SK-N-SH treated with all-trans-retinoic acid at 6 μM for 48 hours (cell line): ENCODE data around the gene SAPCD2.

Experiments used
- ATAC-seq: fragments of 200-7000 bp; cut with Tn5 transposase; 3 replicates; pipeline ENCODE4 v1.9.1; 2020; ENCODE audit warnings: mild to moderate bottlenecking, moderate library complexity
- ARNTL ChIP-seq: fragments of 450-650 bp; formaldehyde crosslinking; IDR thresholded peaks from 2 replicates; pipeline ENCODE4 v1.5.0; 2020; ENCODE audit warnings: low read depth, mild to moderate bottlenecking, moderate library complexity, borderline replicate concordance
- CREB5 ChIP-seq: fragments of 250-450 bp; sonication (Bioruptor Pico); IDR thresholded peaks from 2 replicates; pipeline ENCODE4 v1.5.1; 2020; ENCODE audit warnings: low read depth, mild to moderate bottlenecking, moderate library complexity
- CSRNP3 ChIP-seq: fragments of 250-450 bp; sonication (Bioruptor Pico); IDR thresholded peaks from 2 replicates; pipeline ENCODE4 v1.5.1; 2021; ENCODE audit warnings: mild to moderate bottlenecking, moderate library complexity
- ESRRG ChIP-seq: fragments of 250-450 bp; sonication (Bioruptor Pico); IDR thresholded peaks from 2 replicates; pipeline ENCODE4 v1.6.1; 2021; ENCODE audit warnings: mild to moderate bottlenecking
- GLIS3 ChIP-seq: fragments of 250-450 bp; sonication (Bioruptor Pico); IDR thresholded peaks from 2 replicates; pipeline ENCODE4 v1.5.0; 2020; ENCODE audit warnings: mild to moderate bottlenecking, moderate library complexity
- ISL1 ChIP-seq: fragments of 250-450 bp; sonication (Bioruptor Pico); IDR thresholded peaks from 2 replicates; pipeline ENCODE4 v2.1.2; 2022; ENCODE audit warnings: mild to moderate bottlenecking, moderate library complexity
- OSR1 ChIP-seq: fragments of 250-450 bp; sonication (Bioruptor Pico); IDR thresholded peaks from 2 replicates; pipeline ENCODE4 v1.8.0; 2022; ENCODE audit warnings: moderate library complexity, mild to moderate bottlenecking, inconsistent platforms
- POU6F1 ChIP-seq: fragments of 250-450 bp; sonication (Bioruptor Pico); IDR thresholded peaks from 2 replicates; pipeline ENCODE4 v1.8.0; 2021; ENCODE audit warnings: low read depth, mild to moderate bottlenecking, moderate library complexity, borderline replicate concordance
- PPARA ChIP-seq: fragments of 250-450 bp; sonication (Bioruptor Pico); IDR thresholded peaks from 2 replicates; pipeline ENCODE4 v1.5.0; 2020; ENCODE audit warnings: mild to moderate bottlenecking, borderline replicate concordance
- SNAI2 ChIP-seq: fragments of 250-450 bp; sonication (Bioruptor Pico); IDR thresholded peaks from 2 replicates; pipeline ENCODE4 v1.5.0; 2020; ENCODE audit warnings: mild to moderate bottlenecking, moderate library complexity
- TOX ChIP-seq: fragments of 250-450 bp; sonication (Bioruptor Pico); IDR thresholded peaks from 2 replicates; pipeline ENCODE4 v1.8.0; 2021; ENCODE audit warnings: mild to moderate bottlenecking, moderate library complexity, borderline replicate concordance
- ZC3H10 ChIP-seq: fragments of 250-450 bp; sonication (Bioruptor Pico); IDR thresholded peaks from 2 replicates; pipeline ENCODE4 v1.5.1; 2021; ENCODE audit warnings: mild to moderate bottlenecking, moderate library complexity
- ZFP3 ChIP-seq: fragments of 250-450 bp; sonication (Bioruptor Pico); IDR thresholded peaks from 2 replicates; pipeline ENCODE4 v1.5.0; 2020; ENCODE audit warnings: mild to moderate bottlenecking, moderate library complexity
- ZNF70 ChIP-seq: fragments of 450-650 bp; formaldehyde crosslinking; IDR thresholded peaks from 2 replicates; pipeline ENCODE4 v1.5.0; 2020; ENCODE audit warnings: mild to moderate bottlenecking, moderate library complexity
- ZNF8 ChIP-seq: fragments of 450-650 bp; formaldehyde crosslinking; IDR thresholded peaks from 2 replicates; pipeline ENCODE4 v1.5.0; 2020; ENCODE audit warnings: mild to moderate bottlenecking, moderate library complexity
- TF ChIP-seq, protein P1 (sequence below): fragments of 250-450 bp; sonication (Bioruptor Pico); IDR thresholded peaks from 2 replicates; pipeline ENCODE4 v1.5.0; 2020; ENCODE audit warnings: mild to moderate bottlenecking, moderate library complexity
- TF ChIP-seq, protein P2 (sequence below): fragments of 250-450 bp; sonication (Bioruptor Pico); IDR thresholded peaks from 2 replicates; pipeline ENCODE4 v1.8.0; 2020; ENCODE audit warnings: mild to moderate bottlenecking, moderate library complexity, borderline replicate concordance

The SAPCD2 gene

DNA sequence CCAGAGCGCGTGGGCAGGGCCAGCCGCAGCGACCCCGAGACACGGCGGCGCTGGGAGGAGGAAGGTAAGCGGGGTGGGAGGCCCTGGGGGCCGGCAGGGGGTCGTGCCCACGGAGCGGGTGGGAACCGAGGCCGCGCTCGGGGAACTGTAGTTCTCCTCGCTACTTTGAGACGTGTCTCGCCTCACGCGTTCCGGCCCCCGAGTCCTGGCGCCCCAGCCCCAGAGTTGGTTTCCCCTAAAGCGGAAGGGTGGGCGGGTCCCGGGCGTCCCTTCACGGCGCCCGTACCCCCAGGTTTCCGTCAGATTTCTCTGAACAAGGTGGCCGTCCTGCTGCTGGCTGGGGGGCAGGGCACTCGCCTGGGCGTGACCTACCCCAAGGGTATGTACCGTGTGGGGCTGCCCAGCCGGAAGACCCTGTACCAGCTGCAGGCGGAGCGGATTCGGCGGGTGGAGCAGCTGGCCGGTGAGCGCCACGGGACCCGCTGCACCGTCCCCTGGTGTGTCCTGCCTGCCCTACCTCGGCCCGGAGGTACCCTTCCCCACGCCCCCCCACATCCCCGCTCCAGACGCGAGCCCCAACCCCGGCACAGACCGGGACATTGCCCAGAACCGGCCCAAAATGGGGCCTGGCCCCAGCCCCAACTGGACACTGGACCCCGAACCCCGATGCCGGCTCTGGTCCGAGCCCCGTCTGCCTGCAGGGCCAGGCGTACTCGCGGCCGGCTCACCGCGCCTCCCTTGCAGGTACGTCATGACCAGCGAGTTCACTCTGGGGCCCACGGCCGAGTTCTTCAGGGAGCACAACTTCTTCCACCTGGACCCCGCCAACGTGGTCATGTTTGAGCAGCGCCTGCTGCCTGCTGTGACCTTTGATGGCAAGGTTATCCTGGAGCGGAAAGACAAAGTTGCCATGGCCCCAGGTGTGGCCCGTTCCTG, 7.7 kb upstream of the SAPCD2 start:
- TF ChIP-seq PPARA (CRISPR knock-in tag): no peak
- TF ChIP-seq ARNTL: no peak
- TF ChIP-seq, protein P1, sequence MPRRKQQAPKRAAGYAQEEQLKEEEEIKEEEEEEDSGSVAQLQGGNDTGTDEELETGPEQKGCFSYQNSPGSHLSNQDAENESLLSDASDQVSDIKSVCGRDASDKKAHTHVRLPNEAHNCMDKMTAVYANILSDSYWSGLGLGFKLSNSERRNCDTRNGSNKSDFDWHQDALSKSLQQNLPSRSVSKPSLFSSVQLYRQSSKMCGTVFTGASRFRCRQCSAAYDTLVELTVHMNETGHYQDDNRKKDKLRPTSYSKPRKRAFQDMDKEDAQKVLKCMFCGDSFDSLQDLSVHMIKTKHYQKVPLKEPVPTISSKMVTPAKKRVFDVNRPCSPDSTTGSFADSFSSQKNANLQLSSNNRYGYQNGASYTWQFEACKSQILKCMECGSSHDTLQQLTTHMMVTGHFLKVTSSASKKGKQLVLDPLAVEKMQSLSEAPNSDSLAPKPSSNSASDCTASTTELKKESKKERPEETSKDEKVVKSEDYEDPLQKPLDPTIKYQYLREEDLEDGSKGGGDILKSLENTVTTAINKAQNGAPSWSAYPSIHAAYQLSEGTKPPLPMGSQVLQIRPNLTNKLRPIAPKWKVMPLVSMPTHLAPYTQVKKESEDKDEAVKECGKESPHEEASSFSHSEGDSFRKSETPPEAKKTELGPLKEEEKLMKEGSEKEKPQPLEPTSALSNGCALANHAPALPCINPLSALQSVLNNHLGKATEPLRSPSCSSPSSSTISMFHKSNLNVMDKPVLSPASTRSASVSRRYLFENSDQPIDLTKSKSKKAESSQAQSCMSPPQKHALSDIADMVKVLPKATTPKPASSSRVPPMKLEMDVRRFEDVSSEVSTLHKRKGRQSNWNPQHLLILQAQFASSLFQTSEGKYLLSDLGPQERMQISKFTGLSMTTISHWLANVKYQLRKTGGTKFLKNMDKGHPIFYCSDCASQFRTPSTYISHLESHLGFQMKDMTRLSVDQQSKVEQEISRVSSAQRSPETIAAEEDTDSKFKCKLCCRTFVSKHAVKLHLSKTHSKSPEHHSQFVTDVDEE (CRISPR knock-in tag): no peak
- no peak for TF ChIP-seq ZNF70
- TF ChIP-seq CREB5: no peak
- TF ChIP-seq ESRRG: no peak
- no peak for TF ChIP-seq OSR1 (CRISPR knock-in tag)
- TF ChIP-seq SNAI2: no peak
- TF ChIP-seq, protein P2, sequence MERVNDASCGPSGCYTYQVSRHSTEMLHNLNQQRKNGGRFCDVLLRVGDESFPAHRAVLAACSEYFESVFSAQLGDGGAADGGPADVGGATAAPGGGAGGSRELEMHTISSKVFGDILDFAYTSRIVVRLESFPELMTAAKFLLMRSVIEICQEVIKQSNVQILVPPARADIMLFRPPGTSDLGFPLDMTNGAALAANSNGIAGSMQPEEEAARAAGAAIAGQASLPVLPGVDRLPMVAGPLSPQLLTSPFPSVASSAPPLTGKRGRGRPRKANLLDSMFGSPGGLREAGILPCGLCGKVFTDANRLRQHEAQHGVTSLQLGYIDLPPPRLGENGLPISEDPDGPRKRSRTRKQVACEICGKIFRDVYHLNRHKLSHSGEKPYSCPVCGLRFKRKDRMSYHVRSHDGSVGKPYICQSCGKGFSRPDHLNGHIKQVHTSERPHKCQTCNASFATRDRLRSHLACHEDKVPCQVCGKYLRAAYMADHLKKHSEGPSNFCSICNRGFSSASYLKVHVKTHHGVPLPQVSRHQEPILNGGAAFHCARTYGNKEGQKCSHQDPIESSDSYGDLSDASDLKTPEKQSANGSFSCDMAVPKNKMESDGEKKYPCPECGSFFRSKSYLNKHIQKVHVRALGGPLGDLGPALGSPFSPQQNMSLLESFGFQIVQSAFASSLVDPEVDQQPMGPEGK: no peak
- TF ChIP-seq ZC3H10 (CRISPR knock-in tag): no peak
- no peak for TF ChIP-seq ZFP3
- TF ChIP-seq CSRNP3 (CRISPR knock-in tag): no peak
- no peak for TF ChIP-seq GLIS3 (CRISPR knock-in tag)
- no peak for TF ChIP-seq TOX (CRISPR knock-in tag)
- TF ChIP-seq POU6F1: no peak
- peak; percentile 12; the same call in 1 of the 3 replicates for ATAC-seq

DNA sequence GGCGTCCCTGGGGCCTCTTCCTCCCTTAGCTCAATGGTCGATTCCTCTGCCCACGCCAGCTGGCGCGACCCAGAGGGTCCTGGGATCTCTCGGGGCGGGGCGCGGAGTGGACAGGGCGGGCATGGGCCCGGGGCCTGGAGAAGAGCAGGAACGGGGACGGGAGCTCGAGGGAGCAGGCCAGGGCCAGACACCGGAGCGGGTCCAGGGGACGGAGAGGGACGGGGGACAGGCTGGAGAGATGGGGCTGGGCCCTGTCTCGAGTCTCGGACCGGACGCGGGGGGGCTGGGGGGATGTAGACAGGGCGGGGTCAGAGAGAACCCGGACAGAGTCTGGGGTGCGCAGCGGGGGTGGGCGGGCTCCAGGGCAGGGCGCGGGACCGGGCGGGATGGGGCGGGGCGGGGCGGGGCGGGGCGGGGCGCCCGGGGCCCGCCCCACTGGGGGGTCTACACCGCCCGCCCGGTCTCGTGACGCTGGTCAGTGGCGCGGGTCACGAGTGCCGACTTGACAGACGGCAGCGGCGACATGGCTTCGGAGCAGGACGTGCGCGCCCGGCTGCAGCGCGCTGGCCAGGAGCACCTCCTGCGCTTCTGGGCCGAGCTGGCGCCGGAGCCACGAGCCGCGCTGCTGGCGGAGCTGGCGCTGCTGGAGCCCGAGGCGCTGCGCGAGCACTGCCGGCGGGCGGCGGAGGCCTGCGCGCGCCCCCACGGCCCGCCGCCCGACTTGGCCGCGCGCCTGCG, 6.8 kb upstream of the SAPCD2 start, which contains the start of gene UAP1L1:
Gene UAP1L1, plus strand, starts transcription at position 508 of the 738 bp plus-strand sequence. Its CDS starts 16 bp downstream, at position 524.
- peak; percentile 73 for ATAC-seq
- no peak for TF ChIP-seq ISL1 (CRISPR knock-in tag)
- TF ChIP-seq, protein P2: no peak
- no peak for TF ChIP-seq ZFP3
- no peak for TF ChIP-seq POU6F1
- TF ChIP-seq ZNF8 (CRISPR knock-in tag): no peak
- no peak for TF ChIP-seq CSRNP3 (CRISPR knock-in tag)
- no peak for TF ChIP-seq OSR1 (CRISPR knock-in tag)
- TF ChIP-seq, protein P1 (CRISPR knock-in tag): no peak
- TF ChIP-seq CREB5: no peak
- no peak for TF ChIP-seq GLIS3 (CRISPR knock-in tag)
